Measurements from ENCODE around the gene DIO3. TPM values are rescaled to one million over a fixed set of nuclear protein-coding genes. Genes with fewer than 3 reads are reported as not detected.

The DIO3 gene
- total RNA-seq, 1 donor from 2014 or later = 4.4 TPM

- peaks cover 3% of the 10 kb centered on the region for H3K4me1 Mint-ChIP-seq (ENCODE audit: low read depth)
- no peak overlapping the region for H3K4me3 Mint-ChIP-seq (ENCODE audit: low read depth)
- peaks cover 41% of the 10 kb centered on the region for H3K27me3 Mint-ChIP-seq
- H3K36me3 Mint-ChIP-seq (ENCODE audit: insufficient read depth) = no peaks in the 10 kb centered on the region
- no peak overlapping the region for H3K27ac Mint-ChIP-seq
- no peak for TF ChIP-seq CTCF (IDR thresholded peaks at IDR 0.05; ENCODE audit: unreplicated experiment)
- DNase-seq (ENCODE audit: low spot score, unreplicated experiment) = no peak
- no peaks in the 10 kb centered on the region for H3K9me3 Mint-ChIP-seq (ENCODE audit: low read depth)
Observed at GRCh38 chr14:101556566-101557320, 4.6 kb upstream of the DIO3 start.

GRCh38 chr14:101557321-101557695 lies 4.0 kb upstream of the DIO3 start:
- Mint-ChIP-seq H3K9me3 (ENCODE audit: low read depth) (no peaks in the 10 kb centered on the region), H3K27ac (no peak overlapping the region), H3K4me1 (ENCODE audit: low read depth) (peaks cover 3% of the 10 kb centered on the region), H3K36me3 (ENCODE audit: insufficient read depth) (peaks cover 1% of the 10 kb centered on the region), H3K4me3 (ENCODE audit: low read depth) (no peak overlapping the region), H3K27me3 (peaks cover 45% of the 10 kb centered on the region)
- TF ChIP-seq CTCF (IDR thresholded peaks at IDR 0.05; ENCODE audit: unreplicated experiment) = no peak
- no peak for DNase-seq (ENCODE audit: low spot score, unreplicated experiment)

- TF ChIP-seq CTCF (IDR thresholded peaks at IDR 0.05; ENCODE audit: unreplicated experiment) = no peak
- Mint-ChIP-seq H3K4me1 (ENCODE audit: low read depth) (peaks cover 5% of the 10 kb centered on the region), H3K4me3 (ENCODE audit: low read depth) (peak overlapping the region; percentile 56), H3K36me3 (ENCODE audit: insufficient read depth) (peaks cover 4% of the 10 kb centered on the region), H3K9me3 (ENCODE audit: low read depth) (no peaks in the 10 kb centered on the region), H3K27me3 (peaks cover 52% of the 10 kb centered on the region), H3K27ac (peak overlapping the region; percentile 69)
- DNase-seq (ENCODE audit: low spot score, unreplicated experiment) = no peak
Observed at GRCh38 chr14:101557811-101558738, 3.2 kb upstream of the DIO3 start.

- Mint-ChIP-seq H3K9me3 (ENCODE audit: low read depth) (no peaks in the 10 kb centered on the region), H3K4me3 (ENCODE audit: low read depth) (peak overlapping the region; percentile 56), H3K4me1 (ENCODE audit: low read depth) (peaks cover 7% of the 10 kb centered on the region), H3K27me3 (peaks cover 54% of the 10 kb centered on the region), H3K27ac (no peak overlapping the region), H3K36me3 (ENCODE audit: insufficient read depth) (peaks cover 4% of the 10 kb centered on the region)
- DNase-seq (ENCODE audit: low spot score, unreplicated experiment) = no peak
- no peak for TF ChIP-seq CTCF (IDR thresholded peaks at IDR 0.05; ENCODE audit: unreplicated experiment)
Observed at GRCh38 chr14:101558739-101559240, 2.5 kb upstream of the DIO3 start.

- Mint-ChIP-seq H3K9me3 (ENCODE audit: low read depth) (no peaks in the 10 kb centered on the region), H3K27me3 (peaks cover 56% of the 10 kb centered on the region), H3K36me3 (ENCODE audit: insufficient read depth) (peaks cover 4% of the 10 kb centered on the region), H3K4me3 (ENCODE audit: low read depth) (peak overlapping the region; percentile 50), H3K4me1 (ENCODE audit: low read depth) (peaks cover 9% of the 10 kb centered on the region), H3K27ac (no peak overlapping the region)
- TF ChIP-seq CTCF (IDR thresholded peaks at IDR 0.05; ENCODE audit: unreplicated experiment) = no peak
- no peak for DNase-seq (ENCODE audit: low spot score, unreplicated experiment)
Observed at GRCh38 chr14:101559250-101559623, 2.1 kb upstream of the DIO3 start.
